ENCODE results near the gene ONECUT3.

Gene ONECUT3

DNA sequence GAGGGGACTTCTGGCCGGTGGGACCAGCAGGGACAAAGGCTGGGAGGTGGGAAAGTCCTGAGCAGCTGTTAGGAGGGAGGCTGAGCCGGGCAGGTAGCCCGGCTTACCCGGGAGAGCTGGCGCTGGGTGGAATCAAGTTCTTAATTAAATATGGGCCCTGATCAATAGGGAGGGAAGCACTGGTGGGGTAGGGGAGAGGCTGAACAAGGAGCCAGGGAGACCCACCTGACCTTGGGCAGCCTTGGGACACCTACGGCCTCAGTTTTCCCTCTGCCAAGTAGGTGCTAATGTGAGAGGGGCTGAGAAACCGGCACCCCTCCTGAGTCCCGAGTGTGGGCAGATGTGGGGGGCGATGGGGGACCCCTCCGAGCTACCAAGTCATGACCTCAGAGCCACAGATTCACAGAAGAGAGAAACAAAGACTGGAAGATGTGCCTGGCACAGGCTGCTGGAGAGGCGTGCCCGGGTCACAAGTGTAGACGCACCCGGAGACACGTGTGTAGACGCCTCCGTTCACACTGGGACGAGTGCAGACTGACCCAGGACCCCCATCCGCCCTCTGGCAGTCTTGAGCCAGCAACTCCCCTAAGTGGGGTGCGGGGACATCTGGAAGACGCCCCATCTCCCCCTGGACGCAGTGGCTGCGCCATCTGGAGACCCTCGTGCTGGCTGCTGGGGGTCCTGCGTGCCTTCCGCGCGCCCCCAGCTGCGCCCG lies 8.4 kb downstream of the ONECUT3 start:
- TF ChIP-seq, protein P1, sequence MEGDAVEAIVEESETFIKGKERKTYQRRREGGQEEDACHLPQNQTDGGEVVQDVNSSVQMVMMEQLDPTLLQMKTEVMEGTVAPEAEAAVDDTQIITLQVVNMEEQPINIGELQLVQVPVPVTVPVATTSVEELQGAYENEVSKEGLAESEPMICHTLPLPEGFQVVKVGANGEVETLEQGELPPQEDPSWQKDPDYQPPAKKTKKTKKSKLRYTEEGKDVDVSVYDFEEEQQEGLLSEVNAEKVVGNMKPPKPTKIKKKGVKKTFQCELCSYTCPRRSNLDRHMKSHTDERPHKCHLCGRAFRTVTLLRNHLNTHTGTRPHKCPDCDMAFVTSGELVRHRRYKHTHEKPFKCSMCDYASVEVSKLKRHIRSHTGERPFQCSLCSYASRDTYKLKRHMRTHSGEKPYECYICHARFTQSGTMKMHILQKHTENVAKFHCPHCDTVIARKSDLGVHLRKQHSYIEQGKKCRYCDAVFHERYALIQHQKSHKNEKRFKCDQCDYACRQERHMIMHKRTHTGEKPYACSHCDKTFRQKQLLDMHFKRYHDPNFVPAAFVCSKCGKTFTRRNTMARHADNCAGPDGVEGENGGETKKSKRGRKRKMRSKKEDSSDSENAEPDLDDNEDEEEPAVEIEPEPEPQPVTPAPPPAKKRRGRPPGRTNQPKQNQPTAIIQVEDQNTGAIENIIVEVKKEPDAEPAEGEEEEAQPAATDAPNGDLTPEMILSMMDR (conservative IDR thresholded peaks at IDR 0.05; ENCODE audit: control insufficient read depth, insufficient read depth, low read depth, low read length), result no peak
- H3K4me3 ChIP-seq (ENCODE audit: control insufficient read depth, low read depth, low read length), result no peak overlapping the region
- no peak for DNase-seq (ENCODE audit: low read depth)

DNA sequence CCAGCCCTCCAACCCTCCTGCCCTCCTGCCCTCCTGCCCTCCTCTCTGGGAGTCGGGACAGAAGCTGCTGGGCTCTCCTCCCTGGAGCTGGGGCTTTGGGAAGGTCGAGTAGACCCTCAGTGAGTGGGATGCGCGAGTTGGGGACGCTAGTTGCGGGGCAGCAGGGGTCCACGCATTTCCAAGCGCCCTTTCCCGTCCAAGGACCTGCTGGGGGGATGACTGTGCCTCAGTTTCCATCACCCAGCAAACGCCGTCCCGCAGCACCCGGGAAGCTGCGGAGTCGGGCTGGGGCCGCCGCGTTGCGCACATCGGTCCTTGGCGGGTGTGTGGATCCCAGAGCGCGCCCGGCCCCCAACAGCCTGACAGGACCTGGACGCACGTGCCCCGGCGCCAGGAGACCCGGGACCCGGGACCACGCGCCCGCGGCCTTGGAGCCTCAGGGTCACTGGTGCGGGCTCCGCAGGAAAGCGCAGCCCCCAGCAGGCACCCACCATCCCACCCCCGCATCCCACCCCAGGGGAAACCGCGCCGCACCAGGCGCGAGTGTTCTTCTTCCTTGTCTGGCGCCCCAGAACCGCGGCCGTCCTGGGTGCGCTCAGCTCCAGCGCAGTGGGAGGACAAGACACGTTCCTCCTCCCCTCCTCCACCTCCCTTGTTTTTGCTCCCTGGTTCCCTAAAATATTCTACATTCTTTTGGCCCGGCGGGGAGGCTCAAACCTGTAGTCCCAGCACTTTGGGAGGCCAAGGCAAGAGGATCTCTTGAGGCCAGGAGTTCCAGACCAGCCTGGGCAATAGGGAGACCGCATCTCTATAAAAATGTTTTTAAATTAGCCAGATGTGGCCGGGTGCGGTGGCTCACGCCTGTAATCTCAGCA lies 9.2 kb downstream of the ONECUT3 start:
- DNase-seq (ENCODE audit: low read depth), result no peak
- no peak overlapping the region for H3K4me3 ChIP-seq (ENCODE audit: control insufficient read depth, low read depth, low read length)
- TF ChIP-seq, protein P1 (conservative IDR thresholded peaks at IDR 0.05; ENCODE audit: control insufficient read depth, insufficient read depth, low read depth, low read length), result no peak

- no peak for DNase-seq (ENCODE audit: low read depth)
- TF ChIP-seq, protein P1 (conservative IDR thresholded peaks at IDR 0.05; ENCODE audit: control insufficient read depth, insufficient read depth, low read depth, low read length), result no peak
- H3K4me3 ChIP-seq (ENCODE audit: control insufficient read depth, low read depth, low read length), result no peak overlapping the region
These were observed 10.6 kb downstream of the ONECUT3 start for GRCh38 chr19:1763648-1764639.

DNA sequence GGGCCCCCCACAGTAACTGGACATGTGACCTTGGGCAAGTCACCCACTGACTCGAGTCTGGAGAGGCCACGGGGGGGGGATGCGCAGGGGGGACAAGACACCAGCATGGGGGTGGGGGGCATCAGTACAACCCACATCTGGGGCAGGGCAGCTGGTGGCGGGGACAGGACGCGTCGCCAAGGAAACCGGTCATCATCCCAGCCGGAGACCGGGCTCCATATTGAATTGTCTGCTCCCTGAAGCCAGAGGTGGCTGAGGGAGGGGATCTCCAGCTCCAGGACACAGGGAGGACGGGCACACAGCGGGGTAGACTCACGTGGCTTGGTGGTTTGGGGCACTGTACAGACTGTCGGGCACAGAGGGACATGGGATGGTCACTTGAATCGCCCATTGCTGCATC lies 11.4 kb downstream of the ONECUT3 start:
- TF ChIP-seq, protein P1 (conservative IDR thresholded peaks at IDR 0.05; ENCODE audit: control insufficient read depth, insufficient read depth, low read depth, low read length), result no peak
- no peak overlapping the region for H3K4me3 ChIP-seq (ENCODE audit: control insufficient read depth, low read depth, low read length)
- DNase-seq (ENCODE audit: low read depth), result no peak

GRCh38 chr19:1765232-1765903 lies 12.1 kb downstream of the ONECUT3 start:
- DNase-seq (ENCODE audit: low read depth), result no peak
- TF ChIP-seq, protein P1 (conservative IDR thresholded peaks at IDR 0.05; ENCODE audit: control insufficient read depth, insufficient read depth, low read depth, low read length), result no peak
- H3K4me3 ChIP-seq (ENCODE audit: control insufficient read depth, low read depth, low read length), result no peak overlapping the region

Measured in fibroblast of mammary gland (primary cell).